ENCODE data around the gene MEIS3.

Gene MEIS3

DNA sequence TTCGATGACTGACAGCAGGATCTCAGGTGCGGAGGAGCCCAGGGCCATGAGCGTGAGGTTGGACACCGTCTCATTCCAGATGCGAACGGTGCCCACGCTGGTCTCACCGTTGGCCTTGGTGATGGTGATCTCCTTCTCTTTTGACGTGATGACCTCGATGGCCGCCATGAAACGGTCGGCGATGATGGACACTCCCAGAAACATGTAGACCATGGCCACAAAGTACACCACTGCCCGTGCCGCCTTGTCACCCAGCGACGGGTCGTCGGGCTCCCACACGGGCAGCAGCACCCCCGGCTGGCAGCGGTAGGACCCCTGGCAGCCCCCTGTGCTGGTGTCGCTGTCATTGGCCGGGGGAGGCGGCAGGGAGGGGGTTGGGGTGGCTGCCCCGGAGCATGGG lies 46.6 kb upstream of the MEIS3 start:
- H3K36me3 ChIP-seq (ENCODE audit: control insufficient read depth in 2 of 2, insufficient read depth in 1 of 2, low read length in 2 of 2), result no peaks in the 10 kb centered on the region
- TF ChIP-seq ZNF404 (tag by site-specific recombination; IDR thresholded peaks at IDR 0.05), result no peak
- no peak for TF ChIP-seq ZNF629 (tag by site-specific recombination; IDR thresholded peaks at IDR 0.05)
- no peak for TF ChIP-seq ZNF223 (tag by site-specific recombination; IDR thresholded peaks at IDR 0.05)
- TF ChIP-seq, protein P1, sequence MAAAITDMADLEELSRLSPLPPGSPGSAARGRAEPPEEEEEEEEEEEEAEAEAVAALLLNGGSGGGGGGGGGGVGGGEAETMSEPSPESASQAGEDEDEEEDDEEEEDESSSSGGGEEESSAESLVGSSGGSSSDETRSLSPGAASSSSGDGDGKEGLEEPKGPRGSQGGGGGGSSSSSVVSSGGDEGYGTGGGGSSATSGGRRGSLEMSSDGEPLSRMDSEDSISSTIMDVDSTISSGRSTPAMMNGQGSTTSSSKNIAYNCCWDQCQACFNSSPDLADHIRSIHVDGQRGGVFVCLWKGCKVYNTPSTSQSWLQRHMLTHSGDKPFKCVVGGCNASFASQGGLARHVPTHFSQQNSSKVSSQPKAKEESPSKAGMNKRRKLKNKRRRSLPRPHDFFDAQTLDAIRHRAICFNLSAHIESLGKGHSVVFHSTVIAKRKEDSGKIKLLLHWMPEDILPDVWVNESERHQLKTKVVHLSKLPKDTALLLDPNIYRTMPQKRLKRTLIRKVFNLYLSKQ (tag by site-specific recombination; IDR thresholded peaks at IDR 0.05; ENCODE audit: borderline replicate concordance), result no peak
- no peak for TF ChIP-seq ZNF521 (tag by site-specific recombination; IDR thresholded peaks at IDR 0.05)
- TF ChIP-seq ZNF423 (tag by site-specific recombination; IDR thresholded peaks at IDR 0.05), result no peak
- TF ChIP-seq, protein P2, sequence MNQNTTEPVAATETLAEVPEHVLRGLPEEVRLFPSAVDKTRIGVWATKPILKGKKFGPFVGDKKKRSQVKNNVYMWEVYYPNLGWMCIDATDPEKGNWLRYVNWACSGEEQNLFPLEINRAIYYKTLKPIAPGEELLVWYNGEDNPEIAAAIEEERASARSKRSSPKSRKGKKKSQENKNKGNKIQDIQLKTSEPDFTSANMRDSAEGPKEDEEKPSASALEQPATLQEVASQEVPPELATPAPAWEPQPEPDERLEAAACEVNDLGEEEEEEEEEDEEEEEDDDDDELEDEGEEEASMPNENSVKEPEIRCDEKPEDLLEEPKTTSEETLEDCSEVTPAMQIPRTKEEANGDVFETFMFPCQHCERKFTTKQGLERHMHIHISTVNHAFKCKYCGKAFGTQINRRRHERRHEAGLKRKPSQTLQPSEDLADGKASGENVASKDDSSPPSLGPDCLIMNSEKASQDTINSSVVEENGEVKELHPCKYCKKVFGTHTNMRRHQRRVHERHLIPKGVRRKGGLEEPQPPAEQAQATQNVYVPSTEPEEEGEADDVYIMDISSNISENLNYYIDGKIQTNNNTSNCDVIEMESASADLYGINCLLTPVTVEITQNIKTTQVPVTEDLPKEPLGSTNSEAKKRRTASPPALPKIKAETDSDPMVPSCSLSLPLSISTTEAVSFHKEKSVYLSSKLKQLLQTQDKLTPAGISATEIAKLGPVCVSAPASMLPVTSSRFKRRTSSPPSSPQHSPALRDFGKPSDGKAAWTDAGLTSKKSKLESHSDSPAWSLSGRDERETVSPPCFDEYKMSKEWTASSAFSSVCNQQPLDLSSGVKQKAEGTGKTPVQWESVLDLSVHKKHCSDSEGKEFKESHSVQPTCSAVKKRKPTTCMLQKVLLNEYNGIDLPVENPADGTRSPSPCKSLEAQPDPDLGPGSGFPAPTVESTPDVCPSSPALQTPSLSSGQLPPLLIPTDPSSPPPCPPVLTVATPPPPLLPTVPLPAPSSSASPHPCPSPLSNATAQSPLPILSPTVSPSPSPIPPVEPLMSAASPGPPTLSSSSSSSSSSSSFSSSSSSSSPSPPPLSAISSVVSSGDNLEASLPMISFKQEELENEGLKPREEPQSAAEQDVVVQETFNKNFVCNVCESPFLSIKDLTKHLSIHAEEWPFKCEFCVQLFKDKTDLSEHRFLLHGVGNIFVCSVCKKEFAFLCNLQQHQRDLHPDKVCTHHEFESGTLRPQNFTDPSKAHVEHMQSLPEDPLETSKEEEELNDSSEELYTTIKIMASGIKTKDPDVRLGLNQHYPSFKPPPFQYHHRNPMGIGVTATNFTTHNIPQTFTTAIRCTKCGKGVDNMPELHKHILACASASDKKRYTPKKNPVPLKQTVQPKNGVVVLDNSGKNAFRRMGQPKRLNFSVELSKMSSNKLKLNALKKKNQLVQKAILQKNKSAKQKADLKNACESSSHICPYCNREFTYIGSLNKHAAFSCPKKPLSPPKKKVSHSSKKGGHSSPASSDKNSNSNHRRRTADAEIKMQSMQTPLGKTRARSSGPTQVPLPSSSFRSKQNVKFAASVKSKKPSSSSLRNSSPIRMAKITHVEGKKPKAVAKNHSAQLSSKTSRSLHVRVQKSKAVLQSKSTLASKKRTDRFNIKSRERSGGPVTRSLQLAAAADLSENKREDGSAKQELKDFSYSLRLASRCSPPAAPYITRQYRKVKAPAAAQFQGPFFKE (tag by site-specific recombination; IDR thresholded peaks at IDR 0.05; ENCODE audit: borderline replicate concordance), result no peak
- no peak for TF ChIP-seq ZNF837 (tag by site-specific recombination; IDR thresholded peaks at IDR 0.05)
- TF ChIP-seq ZNF623 (tag by site-specific recombination; IDR thresholded peaks at IDR 0.05), result no peak
- no peak overlapping the region for H3K4me3 ChIP-seq (ENCODE audit: low read depth, low read length)
- ChIA-PET CTCF (no interaction called here), POLR2A (no interaction called here)
- no peaks in the 10 kb centered on the region for H3K4me1 ChIP-seq (ENCODE audit: control insufficient read depth, insufficient read depth, low read length)
- H3K9me3 ChIP-seq (ENCODE audit: control insufficient read depth, insufficient read depth, low read depth, low read length), result no peaks in the 10 kb centered on the region
- H3K27ac ChIP-seq (ENCODE audit: extremely low read depth, low read depth, low read length), result no peak overlapping the region

DNA sequence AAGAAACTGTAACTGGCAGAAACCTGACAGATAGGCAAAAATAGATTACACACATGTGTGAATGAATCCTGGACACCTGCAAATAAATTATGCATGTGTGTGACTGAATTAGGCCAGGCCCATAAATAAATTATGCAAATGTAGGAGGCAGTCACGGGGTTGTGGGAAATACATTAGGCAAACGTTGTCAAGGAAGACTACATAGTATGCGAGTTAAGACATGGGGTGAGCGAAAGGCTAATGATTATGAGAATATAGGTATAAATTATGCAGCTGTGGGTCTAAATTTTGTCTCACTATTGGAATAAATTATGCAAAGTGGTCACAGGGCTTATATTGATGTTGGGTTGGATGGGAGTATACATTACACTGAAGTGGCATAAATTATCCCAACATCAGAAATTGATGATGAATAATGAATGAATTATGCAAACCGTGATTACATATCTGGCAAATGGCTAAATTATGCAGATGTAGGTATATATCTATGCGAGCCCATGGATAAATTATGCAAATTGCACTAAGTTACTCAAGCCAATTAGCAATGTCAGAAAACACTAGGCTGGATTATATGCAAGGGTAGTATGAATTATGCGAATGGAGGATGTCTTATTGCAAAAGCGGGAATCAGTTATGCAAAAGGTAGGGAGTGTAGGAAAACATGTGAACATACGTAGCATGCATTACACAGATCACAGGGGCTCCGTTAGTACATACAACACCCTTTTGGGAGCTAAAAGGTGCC lies 45.5 kb upstream of the MEIS3 start:
- CTCF ChIA-PET, result interaction anchor here (0.6 to 1.0 kb wide), 2 partner anchors 19 to 29 kb away, joined by 3 to 5 read pairs; partner anchors contain the start of gene KPTN
- Histone ChIP-seq H3K4me1 (ENCODE audit: control insufficient read depth, insufficient read depth, low read length) (no peaks in the 10 kb centered on the region), H3K9me3 (ENCODE audit: control insufficient read depth, insufficient read depth, low read depth, low read length) (no peaks in the 10 kb centered on the region), H3K27ac (ENCODE audit: extremely low read depth, low read depth, low read length) (no peak overlapping the region), H3K36me3 (ENCODE audit: control insufficient read depth in 2 of 2, insufficient read depth in 1 of 2, low read length in 2 of 2) (no peaks in the 10 kb centered on the region), H3K4me3 (ENCODE audit: low read depth, low read length) (no peak overlapping the region)
- POLR2A ChIA-PET, result interaction anchor here (0.6 kb wide), 1 partner anchor 203 kb away, joined by 5 read pairs; no protein-coding TSS in a partner anchor
- TF ChIP-seq ZNF621 (tag by site-specific recombination; IDR thresholded peaks at IDR 0.05), result no peak
- TF ChIP-seq ZNF433 (tag by site-specific recombination; IDR thresholded peaks at IDR 0.05; ENCODE audit: low read depth), result no peak
- TF ChIP-seq, protein P3, sequence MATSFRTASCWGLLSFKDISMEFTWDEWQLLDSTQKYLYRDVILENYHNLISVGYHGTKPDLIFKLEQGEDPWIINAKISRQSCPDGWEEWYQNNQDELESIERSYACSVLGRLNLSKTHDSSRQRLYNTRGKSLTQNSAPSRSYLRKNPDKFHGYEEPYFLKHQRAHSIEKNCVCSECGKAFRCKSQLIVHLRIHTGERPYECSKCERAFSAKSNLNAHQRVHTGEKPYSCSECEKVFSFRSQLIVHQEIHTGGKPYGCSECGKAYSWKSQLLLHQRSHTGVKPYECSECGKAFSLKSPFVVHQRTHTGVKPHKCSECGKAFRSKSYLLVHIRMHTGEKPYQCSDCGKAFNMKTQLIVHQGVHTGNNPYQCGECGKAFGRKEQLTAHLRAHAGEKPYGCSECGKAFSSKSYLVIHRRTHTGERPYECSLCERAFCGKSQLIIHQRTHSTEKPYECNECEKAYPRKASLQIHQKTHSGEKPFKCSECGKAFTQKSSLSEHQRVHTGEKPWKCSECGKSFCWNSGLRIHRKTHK (tag by site-specific recombination; IDR thresholded peaks at IDR 0.05), result no peak
- TF ChIP-seq, protein P2 (tag by site-specific recombination; IDR thresholded peaks at IDR 0.05; ENCODE audit: borderline replicate concordance), result no peak
- TF ChIP-seq ZNF114 (tag by site-specific recombination; IDR thresholded peaks at IDR 0.05), result no peak
- TF ChIP-seq, protein P4, sequence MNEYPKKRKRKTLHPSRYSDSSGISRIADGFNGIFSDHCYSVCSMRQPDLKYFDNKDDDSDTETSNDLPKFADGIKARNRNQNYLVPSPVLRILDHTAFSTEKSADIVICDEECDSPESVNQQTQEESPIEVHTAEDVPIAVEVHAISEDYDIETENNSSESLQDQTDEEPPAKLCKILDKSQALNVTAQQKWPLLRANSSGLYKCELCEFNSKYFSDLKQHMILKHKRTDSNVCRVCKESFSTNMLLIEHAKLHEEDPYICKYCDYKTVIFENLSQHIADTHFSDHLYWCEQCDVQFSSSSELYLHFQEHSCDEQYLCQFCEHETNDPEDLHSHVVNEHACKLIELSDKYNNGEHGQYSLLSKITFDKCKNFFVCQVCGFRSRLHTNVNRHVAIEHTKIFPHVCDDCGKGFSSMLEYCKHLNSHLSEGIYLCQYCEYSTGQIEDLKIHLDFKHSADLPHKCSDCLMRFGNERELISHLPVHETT (tag by site-specific recombination; IDR thresholded peaks at IDR 0.05), result no peak
- no peak for TF ChIP-seq KLF1 (tag by site-specific recombination; IDR thresholded peaks at IDR 0.05)

Data from HEK293 (cell line).